Measurements from ENCODE around the gene SYT8.

Gene SYT8

DNA sequence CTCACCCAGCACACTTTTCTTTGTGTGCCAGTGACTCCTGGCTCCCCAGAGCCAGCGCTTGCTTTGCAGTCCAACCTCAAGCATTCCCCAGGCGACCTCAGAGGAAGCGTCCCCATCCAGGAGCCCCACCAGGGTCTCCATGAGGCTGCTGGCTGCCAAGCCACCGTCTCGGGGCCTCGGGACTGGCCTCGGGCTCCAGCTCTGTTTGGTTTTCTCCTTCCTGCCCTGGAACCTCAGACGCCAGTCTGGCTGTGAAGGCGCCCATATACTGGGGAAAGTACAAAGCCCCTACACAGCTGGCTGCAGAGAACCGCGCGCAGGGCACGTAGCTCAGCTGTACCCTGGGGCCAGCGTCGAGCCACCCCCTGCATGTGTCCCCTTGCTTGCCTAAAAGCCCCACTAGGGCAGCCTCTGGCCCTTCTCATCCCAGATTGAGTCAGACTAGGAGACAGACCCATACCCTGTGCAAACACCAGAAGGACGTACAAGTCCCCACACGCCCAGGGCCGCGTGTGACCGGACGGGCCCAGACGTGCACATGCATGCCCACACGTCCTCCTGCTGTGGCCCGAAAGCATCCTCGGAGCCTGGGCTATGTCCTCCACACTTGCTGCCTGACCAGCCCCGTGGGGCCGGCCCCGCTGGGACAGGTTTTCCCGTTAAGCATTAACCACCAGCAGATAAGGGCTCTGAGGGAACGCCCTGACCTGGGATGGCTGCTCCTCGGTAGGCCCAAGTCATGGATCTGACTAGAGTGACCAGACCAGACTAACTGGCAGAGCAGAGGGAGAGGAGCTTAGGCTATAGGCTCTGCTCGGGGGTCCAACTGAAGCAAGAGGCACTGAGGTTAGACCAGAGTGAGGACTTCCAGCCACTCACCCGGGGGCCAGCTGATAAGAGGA lies 4.2 kb upstream of the SYT8 start (continued):
- TF ChIP-seq, protein P1, sequence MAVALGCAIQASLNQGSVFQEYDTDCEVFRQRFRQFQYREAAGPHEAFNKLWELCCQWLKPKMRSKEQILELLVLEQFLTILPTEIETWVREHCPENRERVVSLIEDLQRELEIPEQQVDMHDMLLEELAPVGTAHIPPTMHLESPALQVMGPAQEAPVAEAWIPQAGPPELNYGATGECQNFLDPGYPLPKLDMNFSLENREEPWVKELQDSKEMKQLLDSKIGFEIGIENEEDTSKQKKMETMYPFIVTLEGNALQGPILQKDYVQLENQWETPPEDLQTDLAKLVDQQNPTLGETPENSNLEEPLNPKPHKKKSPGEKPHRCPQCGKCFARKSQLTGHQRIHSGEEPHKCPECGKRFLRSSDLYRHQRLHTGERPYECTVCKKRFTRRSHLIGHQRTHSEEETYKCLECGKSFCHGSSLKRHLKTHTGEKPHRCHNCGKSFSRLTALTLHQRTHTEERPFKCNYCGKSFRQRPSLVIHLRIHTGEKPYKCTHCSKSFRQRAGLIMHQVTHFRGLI (tag by site-specific recombination; IDR thresholded peaks at IDR 0.05) = peak; percentile 36; the same call in 1 of the 2 replicates
- TF ChIP-seq SCRT2 (tag by site-specific recombination; IDR thresholded peaks at IDR 0.05) = no peak
- TF ChIP-seq, protein P2, sequence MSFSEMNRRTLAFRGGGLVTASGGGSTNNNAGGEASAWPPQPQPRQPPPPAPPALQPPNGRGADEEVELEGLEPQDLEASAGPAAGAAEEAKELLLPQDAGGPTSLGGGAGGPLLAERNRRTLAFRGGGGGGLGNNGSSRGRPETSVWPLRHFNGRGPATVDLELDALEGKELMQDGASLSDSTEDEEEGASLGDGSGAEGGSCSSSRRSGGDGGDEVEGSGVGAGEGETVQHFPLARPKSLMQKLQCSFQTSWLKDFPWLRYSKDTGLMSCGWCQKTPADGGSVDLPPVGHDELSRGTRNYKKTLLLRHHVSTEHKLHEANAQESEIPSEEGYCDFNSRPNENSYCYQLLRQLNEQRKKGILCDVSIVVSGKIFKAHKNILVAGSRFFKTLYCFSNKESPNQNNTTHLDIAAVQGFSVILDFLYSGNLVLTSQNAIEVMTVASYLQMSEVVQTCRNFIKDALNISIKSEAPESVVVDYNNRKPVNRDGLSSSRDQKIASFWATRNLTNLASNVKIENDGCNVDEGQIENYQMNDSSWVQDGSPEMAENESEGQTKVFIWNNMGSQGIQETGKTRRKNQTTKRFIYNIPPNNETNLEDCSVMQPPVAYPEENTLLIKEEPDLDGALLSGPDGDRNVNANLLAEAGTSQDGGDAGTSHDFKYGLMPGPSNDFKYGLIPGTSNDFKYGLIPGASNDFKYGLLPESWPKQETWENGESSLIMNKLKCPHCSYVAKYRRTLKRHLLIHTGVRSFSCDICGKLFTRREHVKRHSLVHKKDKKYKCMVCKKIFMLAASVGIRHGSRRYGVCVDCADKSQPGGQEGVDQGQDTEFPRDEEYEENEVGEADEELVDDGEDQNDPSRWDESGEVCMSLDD (tag by site-specific recombination; IDR thresholded peaks at IDR 0.05) = peak; percentile 26; the same call in 1 of the 2 replicates
- TF ChIP-seq, protein P3, sequence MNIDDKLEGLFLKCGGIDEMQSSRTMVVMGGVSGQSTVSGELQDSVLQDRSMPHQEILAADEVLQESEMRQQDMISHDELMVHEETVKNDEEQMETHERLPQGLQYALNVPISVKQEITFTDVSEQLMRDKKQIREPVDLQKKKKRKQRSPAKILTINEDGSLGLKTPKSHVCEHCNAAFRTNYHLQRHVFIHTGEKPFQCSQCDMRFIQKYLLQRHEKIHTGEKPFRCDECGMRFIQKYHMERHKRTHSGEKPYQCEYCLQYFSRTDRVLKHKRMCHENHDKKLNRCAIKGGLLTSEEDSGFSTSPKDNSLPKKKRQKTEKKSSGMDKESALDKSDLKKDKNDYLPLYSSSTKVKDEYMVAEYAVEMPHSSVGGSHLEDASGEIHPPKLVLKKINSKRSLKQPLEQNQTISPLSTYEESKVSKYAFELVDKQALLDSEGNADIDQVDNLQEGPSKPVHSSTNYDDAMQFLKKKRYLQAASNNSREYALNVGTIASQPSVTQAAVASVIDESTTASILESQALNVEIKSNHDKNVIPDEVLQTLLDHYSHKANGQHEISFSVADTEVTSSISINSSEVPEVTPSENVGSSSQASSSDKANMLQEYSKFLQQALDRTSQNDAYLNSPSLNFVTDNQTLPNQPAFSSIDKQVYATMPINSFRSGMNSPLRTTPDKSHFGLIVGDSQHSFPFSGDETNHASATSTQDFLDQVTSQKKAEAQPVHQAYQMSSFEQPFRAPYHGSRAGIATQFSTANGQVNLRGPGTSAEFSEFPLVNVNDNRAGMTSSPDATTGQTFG (tag by site-specific recombination; IDR thresholded peaks at IDR 0.05; ENCODE audit: borderline replicate concordance) = no peak
- TF ChIP-seq ZNF660 (tag by site-specific recombination; IDR thresholded peaks at IDR 0.05) = no peak
- TF ChIP-seq ZSCAN30 (tag by site-specific recombination; IDR thresholded peaks at IDR 0.05) = no peak

DNA sequence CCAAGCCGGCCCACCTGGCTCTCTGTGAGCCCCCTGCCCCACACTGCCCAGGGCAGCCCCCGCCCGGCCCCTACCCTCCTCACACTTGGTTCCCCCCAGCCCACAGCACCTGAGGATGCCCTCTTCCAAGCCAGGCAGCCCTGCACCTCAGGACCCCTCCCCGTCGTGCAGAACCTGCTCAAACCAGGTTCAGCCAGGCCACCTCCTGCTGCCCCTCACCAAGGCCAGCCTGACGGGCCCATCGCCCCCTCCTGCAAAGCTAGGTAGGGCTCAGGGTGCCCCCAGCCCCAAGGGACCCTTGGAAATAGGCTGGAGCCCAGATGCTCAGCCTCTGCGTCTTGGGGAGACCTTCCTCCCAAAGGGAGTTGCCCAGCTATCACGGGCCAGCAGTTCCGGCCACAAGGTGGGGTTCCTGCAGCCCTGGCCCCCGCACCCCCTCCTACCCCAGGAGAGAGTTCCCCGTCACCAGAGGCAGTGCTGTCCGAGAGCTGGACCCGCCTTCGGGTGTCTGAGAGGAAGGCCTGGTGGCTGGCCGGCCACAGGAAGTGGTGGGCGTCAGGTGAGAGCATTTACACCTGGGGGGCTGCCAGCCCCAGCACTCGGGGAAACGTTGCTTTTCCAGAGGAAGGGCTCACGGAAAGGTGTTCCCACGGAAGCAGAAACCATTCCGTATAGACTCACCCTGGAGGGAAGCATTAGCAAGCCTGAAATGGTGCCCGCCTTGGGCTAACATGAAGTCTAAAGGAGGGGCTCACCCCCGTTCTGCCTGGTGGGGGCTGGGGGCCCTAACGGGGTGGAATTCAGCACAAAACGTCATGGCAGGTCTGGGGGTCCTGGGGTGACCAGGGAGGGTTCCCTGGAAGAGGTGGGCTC lies 3.2 kb upstream of the SYT8 start:
- ChIA-PET POLR2A (interaction anchor here (2.6 kb wide), 1 partner anchor 137 kb away, joined by 16 read pairs; no protein-coding TSS in a partner anchor), CTCF (interaction anchor here (0.6 to 8.2 kb wide), 29 partner anchors 11 to 513 kb away, joined by 3 to 261 read pairs (median 7); partner anchors contain the start of gene KRTAP5-6)
- TF ChIP-seq, protein P4, sequence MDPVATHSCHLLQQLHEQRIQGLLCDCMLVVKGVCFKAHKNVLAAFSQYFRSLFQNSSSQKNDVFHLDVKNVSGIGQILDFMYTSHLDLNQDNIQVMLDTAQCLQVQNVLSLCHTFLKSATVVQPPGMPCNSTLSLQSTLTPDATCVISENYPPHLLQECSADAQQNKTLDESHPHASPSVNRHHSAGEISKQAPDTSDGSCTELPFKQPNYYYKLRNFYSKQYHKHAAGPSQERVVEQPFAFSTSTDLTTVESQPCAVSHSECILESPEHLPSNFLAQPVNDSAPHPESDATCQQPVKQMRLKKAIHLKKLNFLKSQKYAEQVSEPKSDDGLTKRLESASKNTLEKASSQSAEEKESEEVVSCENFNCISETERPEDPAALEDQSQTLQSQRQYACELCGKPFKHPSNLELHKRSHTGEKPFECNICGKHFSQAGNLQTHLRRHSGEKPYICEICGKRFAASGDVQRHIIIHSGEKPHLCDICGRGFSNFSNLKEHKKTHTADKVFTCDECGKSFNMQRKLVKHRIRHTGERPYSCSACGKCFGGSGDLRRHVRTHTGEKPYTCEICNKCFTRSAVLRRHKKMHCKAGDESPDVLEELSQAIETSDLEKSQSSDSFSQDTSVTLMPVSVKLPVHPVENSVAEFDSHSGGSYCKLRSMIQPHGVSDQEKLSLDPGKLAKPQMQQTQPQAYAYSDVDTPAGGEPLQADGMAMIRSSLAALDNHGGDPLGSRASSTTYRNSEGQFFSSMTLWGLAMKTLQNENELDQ (tag by site-specific recombination; IDR thresholded peaks at IDR 0.05; ENCODE audit: low read depth) = no peak
- TF ChIP-seq ZNF433 (tag by site-specific recombination; IDR thresholded peaks at IDR 0.05; ENCODE audit: low read depth) (no peak), ZFHX2 (tag by site-specific recombination; conservative IDR thresholded peaks at IDR 0.05) (0 out of 2 replicates have a peak, but pooled peaks have one; percentile 6), ZNF624 (tag by site-specific recombination; IDR thresholded peaks at IDR 0.05) (no peak), ZNF785 (tag by site-specific recombination; IDR thresholded peaks at IDR 0.05) (no peak), PRDM2 (tag by site-specific recombination; IDR thresholded peaks at IDR 0.05; ENCODE audit: borderline replicate concordance) (no peak), ZNF544 (tag by site-specific recombination; IDR thresholded peaks at IDR 0.05) (no peak)
- TF ChIP-seq, protein P5, sequence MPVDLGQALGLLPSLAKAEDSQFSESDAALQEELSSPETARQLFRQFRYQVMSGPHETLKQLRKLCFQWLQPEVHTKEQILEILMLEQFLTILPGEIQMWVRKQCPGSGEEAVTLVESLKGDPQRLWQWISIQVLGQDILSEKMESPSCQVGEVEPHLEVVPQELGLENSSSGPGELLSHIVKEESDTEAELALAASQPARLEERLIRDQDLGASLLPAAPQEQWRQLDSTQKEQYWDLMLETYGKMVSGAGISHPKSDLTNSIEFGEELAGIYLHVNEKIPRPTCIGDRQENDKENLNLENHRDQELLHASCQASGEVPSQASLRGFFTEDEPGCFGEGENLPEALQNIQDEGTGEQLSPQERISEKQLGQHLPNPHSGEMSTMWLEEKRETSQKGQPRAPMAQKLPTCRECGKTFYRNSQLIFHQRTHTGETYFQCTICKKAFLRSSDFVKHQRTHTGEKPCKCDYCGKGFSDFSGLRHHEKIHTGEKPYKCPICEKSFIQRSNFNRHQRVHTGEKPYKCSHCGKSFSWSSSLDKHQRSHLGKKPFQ (tag by site-specific recombination; IDR thresholded peaks at IDR 0.05) = no peak
- Histone ChIP-seq H3K4me3 (ENCODE audit: low read depth, low read length) (no peak overlapping the region), H3K4me1 (ENCODE audit: control insufficient read depth, insufficient read depth, low read length) (no peaks in the 10 kb centered on the region), H3K9me3 (ENCODE audit: control insufficient read depth, insufficient read depth, low read depth, low read length) (no peaks in the 10 kb centered on the region), H3K36me3 (ENCODE audit: control insufficient read depth in 2 of 2, insufficient read depth in 1 of 2, low read length in 2 of 2) (no peaks in the 10 kb centered on the region), H3K27ac (ENCODE audit: extremely low read depth, low read depth, low read length) (no peak overlapping the region)

All from HEK293 (cell line).